T-helper 1 cell treated with Interleukin-12 subunit alpha and Interleukin-12 subunit beta and Interleukin-4 antibody, amounts not matched to agents 30 μg/mL and 1 μg/mL, for 36 hours (primary cell): ENCODE data around the gene HK2.
"Not testable (repeated sequence)": the region's sequence is repeated elsewhere in the genome, so short reads cannot be mapped to it uniquely, and the experiment has no call there.

Experiments used
- H3K27ac Mint-ChIP-seq: one replicate; pipeline ENCODE4 v1.8.0; 2021; ENCODE audit warnings: mild to moderate bottlenecking, mixed read lengths
- H3K27me3 Mint-ChIP-seq: one replicate; pipeline ENCODE4 v1.8.0; 2021; ENCODE audit warnings: low read depth, mixed read lengths
- H3K36me3 Mint-ChIP-seq: one replicate; pipeline ENCODE4 v1.8.0; 2021; ENCODE audit warnings: low read depth, mixed read lengths
- H3K4me1 Mint-ChIP-seq: one replicate; pipeline ENCODE4 v1.8.0; 2021; ENCODE audit warnings: low read depth, mixed read lengths
- H3K4me3 Mint-ChIP-seq: one replicate; pipeline ENCODE4 v1.8.0; 2021; ENCODE audit warnings: mild to moderate bottlenecking, moderate library complexity, mixed read lengths
- H3K9me3 Mint-ChIP-seq: one replicate; pipeline ENCODE4 v1.8.0; 2021; ENCODE audit warnings: mixed read lengths

HK2 gene

GRCh38 chr2:74822771-74823566 lies 11.0 kb upstream of the HK2 start:
- H3K9me3 Mint-ChIP-seq, result no peaks in the 10 kb centered on the region
- H3K36me3 Mint-ChIP-seq, result no peaks in the 10 kb centered on the region
- peaks cover 16% of the 10 kb centered on the region for H3K27me3 Mint-ChIP-seq
- no peak overlapping the region for H3K4me3 Mint-ChIP-seq
- peaks cover 6% of the 10 kb centered on the region for H3K4me1 Mint-ChIP-seq
- H3K27ac Mint-ChIP-seq, result no peak overlapping the region

GRCh38 chr2:74824679-74825078 lies 9.2 kb upstream of the HK2 start:
- H3K9me3 Mint-ChIP-seq, result no peaks in the 10 kb centered on the region
- H3K27me3 Mint-ChIP-seq, result peaks cover 21% of the 10 kb centered on the region
- no peak overlapping the region for H3K4me3 Mint-ChIP-seq
- H3K4me1 Mint-ChIP-seq, result peaks cover 2% of the 10 kb centered on the region
- H3K27ac Mint-ChIP-seq, result no peak overlapping the region
- no peaks in the 10 kb centered on the region for H3K36me3 Mint-ChIP-seq

- Mint-ChIP-seq H3K9me3 (no peaks in the 10 kb centered on the region), H3K4me3 (no peak overlapping the region), H3K27me3 (peaks cover 12% of the 10 kb centered on the region), H3K36me3 (no peaks in the 10 kb centered on the region), H3K27ac (no peak overlapping the region), H3K4me1 (peaks cover 17% of the 10 kb centered on the region)
Observed at GRCh38 chr2:74828543-74828942, 5.4 kb upstream of the HK2 start.

- Mint-ChIP-seq H3K9me3 (no peaks in the 10 kb centered on the region), H3K4me3 (no peak overlapping the region), H3K27me3 (peaks cover 5% of the 10 kb centered on the region), H3K4me1 (peaks cover 30% of the 10 kb centered on the region), H3K36me3 (peaks cover 1% of the 10 kb centered on the region), H3K27ac (no peak overlapping the region)
Observed at GRCh38 chr2:74831693-74832530, 2.0 kb upstream of the HK2 start.

GRCh38 chr2:74834234-74834791 lies 386 bp downstream of the HK2 start:
- H3K9me3 Mint-ChIP-seq, H3K27me3 Mint-ChIP-seq, H3K36me3 Mint-ChIP-seq: not testable (repeated sequence)
- peaks cover 47% of the 10 kb centered on the region for H3K4me1 Mint-ChIP-seq
- peak overlapping the region; percentile 94 for H3K4me3 Mint-ChIP-seq
- peak overlapping the region; percentile 89 for H3K27ac Mint-ChIP-seq

GRCh38 chr2:74834792-74835755 lies 1.1 kb downstream of the HK2 start:
- Mint-ChIP-seq H3K36me3 (peaks cover 1% of the 10 kb centered on the region), H3K9me3 (no peaks in the 10 kb centered on the region), H3K4me1 (peaks cover 50% of the 10 kb centered on the region), H3K27me3 (no peaks in the 10 kb centered on the region), H3K27ac (peak overlapping the region; percentile 89), H3K4me3 (peak overlapping the region; percentile 94)

- no peaks in the 10 kb centered on the region for H3K9me3 Mint-ChIP-seq
- H3K4me1 Mint-ChIP-seq, result peaks cover 56% of the 10 kb centered on the region
- peak overlapping the region; percentile 94 for H3K4me3 Mint-ChIP-seq
- peak overlapping the region; percentile 66 for H3K27ac Mint-ChIP-seq
- H3K36me3 Mint-ChIP-seq, result peaks cover 1% of the 10 kb centered on the region
- H3K27me3 Mint-ChIP-seq, result no peaks in the 10 kb centered on the region
Observed at GRCh38 chr2:74835831-74836674, 2.1 kb downstream of the HK2 start.

GRCh38 chr2:74836675-74837401 lies 2.9 kb downstream of the HK2 start:
- H3K9me3 Mint-ChIP-seq, result no peaks in the 10 kb centered on the region
- peaks cover 1% of the 10 kb centered on the region for H3K36me3 Mint-ChIP-seq
- peak overlapping the region; percentile 66 for H3K27ac Mint-ChIP-seq
- peaks cover 59% of the 10 kb centered on the region for H3K4me1 Mint-ChIP-seq
- H3K4me3 Mint-ChIP-seq, result peak overlapping the region; percentile 94
- no peaks in the 10 kb centered on the region for H3K27me3 Mint-ChIP-seq

- peaks cover 3% of the 10 kb centered on the region for H3K36me3 Mint-ChIP-seq
- no peaks in the 10 kb centered on the region for H3K9me3 Mint-ChIP-seq
- H3K27me3 Mint-ChIP-seq, result no peaks in the 10 kb centered on the region
- peaks cover 80% of the 10 kb centered on the region for H3K4me1 Mint-ChIP-seq
- no peak overlapping the region for H3K4me3 Mint-ChIP-seq
- H3K27ac Mint-ChIP-seq, result peak overlapping the region; percentile 84
Observed at GRCh38 chr2:74841641-74842040, 7.7 kb downstream of the HK2 start.

- Mint-ChIP-seq H3K27ac (peak overlapping the region; percentile 96), H3K36me3 (peaks cover 3% of the 10 kb centered on the region), H3K4me1 (peaks cover 75% of the 10 kb centered on the region), H3K9me3 (no peaks in the 10 kb centered on the region), H3K4me3 (peak overlapping the region; percentile 78), H3K27me3 (no peaks in the 10 kb centered on the region)
Observed at GRCh38 chr2:74843433-74843832, 9.5 kb downstream of the HK2 start.

- Mint-ChIP-seq H3K9me3 (no peaks in the 10 kb centered on the region), H3K4me3 (peak overlapping the region; percentile 78), H3K27ac (peak overlapping the region; percentile 96), H3K4me1 (peaks cover 76% of the 10 kb centered on the region), H3K36me3 (peaks cover 3% of the 10 kb centered on the region), H3K27me3 (no peaks in the 10 kb centered on the region)
Observed at GRCh38 chr2:74843899-74844298, 10.0 kb downstream of the HK2 start.

- Mint-ChIP-seq H3K27ac (peak overlapping the region; percentile 96), H3K27me3 (no peaks in the 10 kb centered on the region), H3K36me3 (peaks cover 3% of the 10 kb centered on the region), H3K4me1 (peaks cover 79% of the 10 kb centered on the region), H3K9me3 (no peaks in the 10 kb centered on the region), H3K4me3 (no peak overlapping the region)
Observed at GRCh38 chr2:74844752-74845151, 10.8 kb downstream of the HK2 start.
